Activated naive CD4-positive, alpha-beta T cell treated with Interleukin-2 at 50 U/mL for 16 hours (primary cell): Measurements from ENCODE around the gene CAMTA1.

Experiments used
- DNase-seq: peaks from one replicate; pipeline ENCODE4 v3.0.0-alpha.2; 2020

The CAMTA1 gene

GRCh38 chr1:6985549-6986276 lies 200.5 kb downstream of the CAMTA1 start:
- no peak for DNase-seq

- no peak for DNase-seq
These were observed 201.0 kb downstream of the CAMTA1 start for GRCh38 chr1:6986281-6986680.

GRCh38 chr1:6987940-6988339 lies 202.7 kb downstream of the CAMTA1 start:
- no peak for DNase-seq

- DNase-seq, result no peak
These were observed 203.5 kb downstream of the CAMTA1 start for GRCh38 chr1:6988796-6989195.

- no peak for DNase-seq
These were observed 204.2 kb downstream of the CAMTA1 start for GRCh38 chr1:6989212-6990159.

GRCh38 chr1:6991266-6991665 lies 206.0 kb downstream of the CAMTA1 start:
- no peak for DNase-seq

- no peak for DNase-seq
These were observed 210.5 kb downstream of the CAMTA1 start for GRCh38 chr1:6995789-6996188.

GRCh38 chr1:6996371-6996770 lies 211.1 kb downstream of the CAMTA1 start:
- DNase-seq, result no peak

- no peak for DNase-seq
These were observed 211.6 kb downstream of the CAMTA1 start for GRCh38 chr1:6996866-6997265.

- DNase-seq, result no peak
These were observed 213.0 kb downstream of the CAMTA1 start for GRCh38 chr1:6998267-6998666.

GRCh38 chr1:6999826-7000225 lies 214.6 kb downstream of the CAMTA1 start:
- DNase-seq, result no peak

GRCh38 chr1:7000720-7001119 lies 215.5 kb downstream of the CAMTA1 start:
- DNase-seq, result no peak

GRCh38 chr1:7002728-7003127 lies 217.5 kb downstream of the CAMTA1 start:
- DNase-seq, result no peak

GRCh38 chr1:7003676-7004075 lies 218.4 kb downstream of the CAMTA1 start:
- no peak for DNase-seq

GRCh38 chr1:7004181-7004580 lies 218.9 kb downstream of the CAMTA1 start:
- DNase-seq, result no peak

- no peak for DNase-seq
These were observed 220.5 kb downstream of the CAMTA1 start for GRCh38 chr1:7005762-7006161.

- no peak for DNase-seq
These were observed 222.0 kb downstream of the CAMTA1 start for GRCh38 chr1:7006996-7007871.

- no peak for DNase-seq
These were observed 222.6 kb downstream of the CAMTA1 start for GRCh38 chr1:7007902-7008301.

- no peak for DNase-seq
These were observed 223.1 kb downstream of the CAMTA1 start for GRCh38 chr1:7008331-7008730.

GRCh38 chr1:7008975-7009740 lies 223.9 kb downstream of the CAMTA1 start:
- DNase-seq, result no peak

GRCh38 chr1:7009741-7010525 lies 224.7 kb downstream of the CAMTA1 start:
- no peak for DNase-seq
